Retinal pigment epithelial cell (primary cell): ENCODE data around the gene RAD51.

Experiments
- DNase-seq: peaks from one replicate; pipeline ENCODE4 v3.0.0-alpha.2; 2010; ENCODE audit warnings: low read depth
- H3K4me3 ChIP-seq: 2 replicates; pipeline ENCODE4 v1.5.1; 2011; ENCODE audit warnings: mild to moderate bottlenecking, low read length, control low read depth, moderate library complexity
- TF ChIP-seq, protein P1 (sequence below): conservative IDR thresholded peaks from 2 replicates; pipeline ENCODE4 v1.5.1; 2011; ENCODE audit warnings: low read depth, low read length, control low read depth, inconsistent platforms

RAD51 gene

DNA sequence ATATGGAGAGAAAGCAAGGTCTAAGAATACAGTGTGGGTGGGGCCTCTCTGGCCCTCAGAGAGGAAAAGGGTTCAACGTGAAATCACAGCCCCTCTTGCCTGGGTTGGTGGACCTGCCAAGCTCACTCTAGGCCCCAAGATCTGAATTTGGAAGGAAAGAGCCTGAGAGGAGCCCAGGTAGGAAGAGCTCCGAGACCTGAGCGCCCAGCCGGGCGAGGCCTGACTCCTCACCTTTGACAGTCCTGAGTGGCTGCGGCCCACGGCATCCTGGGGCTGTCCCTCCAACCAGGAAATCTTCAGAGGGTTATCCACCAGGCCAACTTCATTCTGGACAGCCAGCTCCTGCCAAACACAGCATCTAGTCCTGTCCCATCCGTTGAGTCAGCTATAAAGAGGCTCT lies 78.5 kb downstream of the RAD51 start:
- DNase-seq: no peak
- no peak overlapping the region for H3K4me3 ChIP-seq
- TF ChIP-seq, protein P1, sequence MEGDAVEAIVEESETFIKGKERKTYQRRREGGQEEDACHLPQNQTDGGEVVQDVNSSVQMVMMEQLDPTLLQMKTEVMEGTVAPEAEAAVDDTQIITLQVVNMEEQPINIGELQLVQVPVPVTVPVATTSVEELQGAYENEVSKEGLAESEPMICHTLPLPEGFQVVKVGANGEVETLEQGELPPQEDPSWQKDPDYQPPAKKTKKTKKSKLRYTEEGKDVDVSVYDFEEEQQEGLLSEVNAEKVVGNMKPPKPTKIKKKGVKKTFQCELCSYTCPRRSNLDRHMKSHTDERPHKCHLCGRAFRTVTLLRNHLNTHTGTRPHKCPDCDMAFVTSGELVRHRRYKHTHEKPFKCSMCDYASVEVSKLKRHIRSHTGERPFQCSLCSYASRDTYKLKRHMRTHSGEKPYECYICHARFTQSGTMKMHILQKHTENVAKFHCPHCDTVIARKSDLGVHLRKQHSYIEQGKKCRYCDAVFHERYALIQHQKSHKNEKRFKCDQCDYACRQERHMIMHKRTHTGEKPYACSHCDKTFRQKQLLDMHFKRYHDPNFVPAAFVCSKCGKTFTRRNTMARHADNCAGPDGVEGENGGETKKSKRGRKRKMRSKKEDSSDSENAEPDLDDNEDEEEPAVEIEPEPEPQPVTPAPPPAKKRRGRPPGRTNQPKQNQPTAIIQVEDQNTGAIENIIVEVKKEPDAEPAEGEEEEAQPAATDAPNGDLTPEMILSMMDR: no peak

DNA sequence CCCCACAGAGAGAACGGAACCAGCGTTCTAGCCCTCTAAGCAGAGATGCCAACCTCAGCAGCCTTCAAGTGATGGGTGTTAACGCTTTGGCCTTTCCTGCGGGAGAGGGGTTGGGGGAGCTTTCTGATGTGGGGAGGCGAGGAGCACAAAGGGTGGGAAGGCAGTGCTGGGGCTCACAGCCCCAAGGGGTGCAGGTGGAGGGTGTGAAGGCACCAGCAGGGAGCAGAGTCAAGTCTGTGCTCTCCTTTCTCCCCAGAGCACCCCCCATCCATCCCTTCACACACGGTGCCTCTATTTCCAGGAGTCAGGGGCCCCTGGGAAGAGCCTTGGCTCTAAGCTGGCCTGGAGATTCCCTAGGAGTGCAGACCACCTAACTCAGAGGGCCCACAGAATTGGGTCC lies 78.9 kb downstream of the RAD51 start:
- H3K4me3 ChIP-seq: no peak overlapping the region
- DNase-seq: no peak
- TF ChIP-seq, protein P1: no peak

DNA sequence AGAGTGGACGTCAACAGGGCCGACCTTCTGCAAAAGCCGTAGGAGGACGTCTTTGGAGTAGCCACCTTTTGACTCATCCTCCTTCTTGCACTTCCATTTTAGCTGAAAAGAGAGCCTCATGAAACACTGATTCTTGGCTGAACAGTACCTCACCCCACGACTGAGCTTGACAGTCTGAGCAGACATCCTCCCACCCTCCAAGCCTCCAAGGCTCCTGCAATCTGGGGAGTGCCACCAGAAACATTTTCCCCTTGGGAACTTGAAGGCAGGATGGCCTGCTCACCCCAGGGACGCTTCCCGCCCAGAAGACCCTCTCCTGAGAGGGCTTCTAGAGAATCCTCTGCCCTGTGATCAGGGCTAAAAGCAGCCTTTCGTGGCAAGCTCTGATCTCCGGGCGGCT lies 80.0 kb downstream of the RAD51 start:
- no peak for DNase-seq

DNA sequence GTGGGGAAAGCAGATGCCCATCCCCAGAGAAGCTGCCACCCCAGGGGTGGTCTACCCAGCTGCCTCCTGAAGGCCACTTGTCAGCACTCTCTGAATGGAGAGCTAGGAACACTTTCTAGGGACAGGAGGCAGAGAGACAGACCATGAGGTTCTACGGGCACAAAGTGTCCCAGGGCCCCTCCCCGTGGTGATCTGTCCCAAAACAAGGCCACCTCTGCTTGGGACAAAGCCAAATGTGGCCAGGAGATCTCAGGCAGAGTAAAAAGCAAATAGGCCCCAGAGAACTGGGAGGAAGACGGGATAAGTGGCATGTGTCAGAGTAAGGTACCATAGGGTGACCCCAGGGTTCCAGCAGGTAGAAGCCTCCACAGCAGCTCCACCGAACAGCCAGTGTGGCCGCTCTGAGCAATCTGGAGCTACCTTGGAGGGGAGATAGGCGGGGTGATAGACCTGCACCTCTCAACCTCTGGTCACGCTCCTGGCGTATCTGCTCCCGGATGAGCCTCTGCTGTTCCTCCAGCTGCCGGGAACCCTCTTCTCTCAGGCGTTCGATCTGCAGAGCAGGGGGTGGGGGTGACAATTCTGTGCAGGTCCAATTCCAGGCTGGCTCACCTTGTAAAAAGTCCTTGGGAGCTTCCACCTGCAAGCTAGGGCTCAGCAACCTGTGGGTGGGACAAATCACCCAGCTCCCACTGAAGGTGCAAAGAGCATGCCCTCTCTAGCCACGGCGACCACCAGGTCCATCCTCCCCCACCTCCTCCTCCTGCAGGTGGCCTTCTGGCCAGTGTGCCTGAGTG lies 81.0 kb downstream of the RAD51 start:
- DNase-seq: no peak
- H3K4me3 ChIP-seq: no peak overlapping the region
- TF ChIP-seq, protein P1: no peak

More for the DNA sequence above, 80.0 kb downstream of the RAD51 start:
- TF ChIP-seq, protein P1: no peak
- H3K4me3 ChIP-seq: no peak overlapping the region

DNA sequence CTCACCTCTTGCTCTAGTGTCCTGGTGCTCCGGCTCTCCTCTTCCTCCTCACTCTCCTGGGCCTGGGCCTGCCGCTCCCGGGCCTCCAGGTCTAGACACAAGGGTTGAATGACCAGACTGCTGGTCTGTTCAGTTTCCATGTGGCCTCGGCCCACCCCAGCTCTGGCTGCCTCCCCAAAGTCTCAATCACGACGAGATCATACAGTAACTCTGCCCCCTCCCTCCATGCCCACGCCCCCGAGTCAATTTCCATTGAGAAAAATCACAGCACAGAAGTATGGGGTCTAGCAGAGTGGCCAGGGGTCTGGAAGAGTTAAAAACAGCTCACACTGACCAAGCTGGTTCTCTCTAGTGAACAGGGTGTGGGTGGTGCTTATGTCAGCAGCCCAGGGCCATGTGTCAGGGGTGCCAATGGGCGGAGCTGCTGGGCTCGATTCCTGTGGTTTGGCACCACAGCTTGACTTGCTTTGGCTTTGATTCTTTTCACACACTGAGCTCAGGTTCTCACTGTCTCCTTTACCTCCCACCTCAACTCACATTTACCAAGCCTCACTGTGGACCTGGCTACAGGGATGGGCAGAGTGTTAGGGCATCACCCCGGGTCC lies 81.7 kb downstream of the RAD51 start:
- TF ChIP-seq, protein P1: no peak
- DNase-seq: no peak
- no peak overlapping the region for H3K4me3 ChIP-seq
